Measurements from ENCODE around the gene PTPRG. TPM values are rescaled to one million over a fixed set of nuclear protein-coding genes. Genes with fewer than 3 reads are reported as not detected.

The PTPRG gene
- total and polyA plus RNA-seq, 2 experiments from 2014 or later, result 24.4 to 131 TPM

DNA sequence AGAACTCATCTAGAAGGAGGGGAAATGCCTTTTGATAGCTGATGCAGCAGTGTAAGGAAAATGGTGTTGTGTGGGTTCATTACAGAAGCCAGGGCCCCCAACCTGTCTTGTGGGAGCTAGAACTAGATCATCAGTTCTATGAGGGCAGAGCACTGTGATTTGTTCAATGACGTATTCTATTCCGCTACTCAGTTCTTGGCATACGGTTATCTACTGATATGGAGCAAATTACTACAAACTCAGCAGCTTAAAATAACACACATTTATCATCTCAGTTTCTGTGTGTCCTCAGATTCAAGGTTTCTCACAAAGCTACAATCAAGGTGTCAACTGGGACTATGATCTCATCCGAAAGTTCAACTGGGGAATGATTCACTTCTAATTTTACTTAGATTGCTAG, 561.4 kb downstream of the PTPRG start:
- no peak overlapping the region for H3K27ac ChIP-seq (ENCODE audit: low read depth)
- H3K79me2 ChIP-seq (replicated peaks; ENCODE audit: insufficient read depth), result 0 out of 2 replicates have a peak, but pooled peaks cover 7% of the 10 kb centered on the region
- H3K27me3 ChIP-seq (ENCODE audit: insufficient read depth), result no peaks in the 10 kb centered on the region
- H3K36me3 Mint-ChIP-seq (ENCODE audit: low read depth), result peaks cover 17% of the 10 kb centered on the region; the same call in 2 of the 3 replicates
- H2AFZ ChIP-seq, result no peak overlapping the region
- H3K36me3 ChIP-seq (ENCODE audit: insufficient read depth), result no peaks in the 10 kb centered on the region
- DNase-seq (ENCODE audit: low spot score) (no peak), ATAC-seq (no peak)
- H4K20me1 ChIP-seq (replicated peaks; ENCODE audit: insufficient read depth), result no peaks in the 10 kb centered on the region; the same call in none of the 2 replicates
- no peaks in the 10 kb centered on the region for H3K9me2 ChIP-seq (ENCODE audit: insufficient read depth)
- H3K4me1 ChIP-seq (ENCODE audit: insufficient read depth), result no peaks in the 10 kb centered on the region; the same call in 1 of the 2 replicates
- H3K4me2 ChIP-seq, result no peak overlapping the region
- H3K27ac Mint-ChIP-seq, result no peak overlapping the region
- H3K9me3 Mint-ChIP-seq, result peaks cover 2% of the 10 kb centered on the region; the same call in 1 of the 3 replicates
- H3F3A ChIP-seq (replicated peaks; ENCODE audit: low read depth), result 0 out of 2 replicates have a peak, but pooled peaks cover 3% of the 10 kb centered on the region
- H3K4me3 Mint-ChIP-seq, result no peak overlapping the region
- no peak overlapping the region for H3K4me3 ChIP-seq
- H3K4me1 Mint-ChIP-seq, result peaks cover 18% of the 10 kb centered on the region
- peaks cover 3% of the 10 kb centered on the region for H3K27me3 Mint-ChIP-seq (ENCODE audit: insufficient read depth, low read depth, poor library complexity)
- TF ChIP-seq, protein P1, sequence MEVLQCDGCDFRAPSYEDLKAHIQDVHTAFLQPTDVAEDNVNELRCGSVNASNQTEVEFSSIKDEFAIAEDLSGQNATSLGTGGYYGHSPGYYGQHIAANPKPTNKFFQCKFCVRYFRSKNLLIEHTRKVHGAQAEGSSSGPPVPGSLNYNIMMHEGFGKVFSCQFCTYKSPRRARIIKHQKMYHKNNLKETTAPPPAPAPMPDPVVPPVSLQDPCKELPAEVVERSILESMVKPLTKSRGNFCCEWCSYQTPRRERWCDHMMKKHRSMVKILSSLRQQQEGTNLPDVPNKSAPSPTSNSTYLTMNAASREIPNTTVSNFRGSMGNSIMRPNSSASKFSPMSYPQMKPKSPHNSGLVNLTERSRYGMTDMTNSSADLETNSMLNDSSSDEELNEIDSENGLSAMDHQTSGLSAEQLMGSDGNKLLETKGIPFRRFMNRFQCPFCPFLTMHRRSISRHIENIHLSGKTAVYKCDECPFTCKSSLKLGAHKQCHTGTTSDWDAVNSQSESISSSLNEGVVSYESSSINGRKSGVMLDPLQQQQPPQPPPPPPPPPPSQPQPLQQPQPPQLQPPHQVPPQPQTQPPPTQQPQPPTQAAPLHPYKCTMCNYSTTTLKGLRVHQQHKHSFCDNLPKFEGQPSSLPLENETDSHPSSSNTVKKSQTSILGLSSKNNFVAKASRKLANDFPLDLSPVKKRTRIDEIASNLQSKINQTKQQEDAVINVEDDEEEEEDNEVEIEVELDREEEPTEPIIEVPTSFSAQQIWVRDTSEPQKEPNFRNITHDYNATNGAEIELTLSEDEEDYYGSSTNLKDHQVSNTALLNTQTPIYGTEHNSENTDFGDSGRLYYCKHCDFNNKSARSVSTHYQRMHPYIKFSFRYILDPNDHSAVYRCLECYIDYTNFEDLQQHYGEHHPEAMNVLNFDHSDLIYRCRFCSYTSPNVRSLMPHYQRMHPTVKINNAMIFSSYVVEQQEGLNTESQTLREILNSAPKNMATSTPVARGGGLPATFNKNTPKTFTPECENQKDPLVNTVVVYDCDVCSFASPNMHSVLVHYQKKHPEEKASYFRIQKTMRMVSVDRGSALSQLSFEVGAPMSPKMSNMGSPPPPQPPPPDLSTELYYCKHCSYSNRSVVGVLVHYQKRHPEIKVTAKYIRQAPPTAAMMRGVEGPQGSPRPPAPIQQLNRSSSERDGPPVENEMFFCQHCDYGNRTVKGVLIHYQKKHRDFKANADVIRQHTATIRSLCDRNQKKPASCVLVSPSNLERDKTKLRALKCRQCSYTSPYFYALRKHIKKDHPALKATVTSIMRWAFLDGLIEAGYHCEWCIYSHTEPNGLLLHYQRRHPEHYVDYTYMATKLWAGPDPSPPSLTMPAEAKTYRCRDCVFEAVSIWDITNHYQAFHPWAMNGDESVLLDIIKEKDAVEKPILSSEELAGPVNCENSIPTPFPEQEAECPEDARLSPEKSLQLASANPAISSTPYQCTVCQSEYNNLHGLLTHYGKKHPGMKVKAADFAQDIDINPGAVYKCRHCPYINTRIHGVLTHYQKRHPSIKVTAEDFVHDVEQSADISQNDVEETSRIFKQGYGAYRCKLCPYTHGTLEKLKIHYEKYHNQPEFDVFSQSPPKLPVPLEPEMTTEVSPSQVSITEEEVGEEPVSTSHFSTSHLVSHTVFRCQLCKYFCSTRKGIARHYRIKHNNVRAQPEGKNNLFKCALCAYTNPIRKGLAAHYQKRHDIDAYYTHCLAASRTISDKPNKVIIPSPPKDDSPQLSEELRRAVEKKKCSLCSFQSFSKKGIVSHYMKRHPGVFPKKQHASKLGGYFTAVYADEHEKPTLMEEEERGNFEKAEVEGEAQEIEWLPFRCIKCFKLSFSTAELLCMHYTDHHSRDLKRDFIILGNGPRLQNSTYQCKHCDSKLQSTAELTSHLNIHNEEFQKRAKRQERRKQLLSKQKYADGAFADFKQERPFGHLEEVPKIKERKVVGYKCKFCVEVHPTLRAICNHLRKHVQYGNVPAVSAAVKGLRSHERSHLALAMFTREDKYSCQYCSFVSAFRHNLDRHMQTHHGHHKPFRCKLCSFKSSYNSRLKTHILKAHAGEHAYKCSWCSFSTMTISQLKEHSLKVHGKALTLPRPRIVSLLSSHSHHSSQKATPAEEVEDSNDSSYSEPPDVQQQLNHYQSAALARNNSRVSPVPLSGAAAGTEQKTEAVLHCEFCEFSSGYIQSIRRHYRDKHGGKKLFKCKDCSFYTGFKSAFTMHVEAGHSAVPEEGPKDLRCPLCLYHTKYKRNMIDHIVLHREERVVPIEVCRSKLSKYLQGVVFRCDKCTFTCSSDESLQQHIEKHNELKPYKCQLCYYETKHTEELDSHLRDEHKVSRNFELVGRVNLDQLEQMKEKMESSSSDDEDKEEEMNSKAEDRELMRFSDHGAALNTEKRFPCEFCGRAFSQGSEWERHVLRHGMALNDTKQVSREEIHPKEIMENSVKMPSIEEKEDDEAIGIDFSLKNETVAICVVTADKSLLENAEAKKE (CRISPR knock-in tag; IDR thresholded peaks at IDR 0.05), result no peak
- TF ChIP-seq ETS1 (IDR thresholded peaks at IDR 0.05), result no peak
- no peak for TF ChIP-seq ZNF114 (CRISPR knock-in tag; IDR thresholded peaks at IDR 0.05)
- TF ChIP-seq POLR2AphosphoS5 (IDR thresholded peaks at IDR 0.05; ENCODE audit: low read depth), result no peak
- no peak for TF ChIP-seq ZNF331 (CRISPR knock-in tag; IDR thresholded peaks at IDR 0.05; ENCODE audit: low read depth)
- no peak for TF ChIP-seq REST (IDR thresholded peaks at IDR 0.05; ENCODE audit: unreplicated experiment)
- TF ChIP-seq CREB1 (CRISPR knock-in tag; IDR thresholded peaks at IDR 0.05; ENCODE audit: low read depth), result no peak
- no peak for TF ChIP-seq STAT1 (IDR thresholded peaks at IDR 0.05; ENCODE audit: unreplicated experiment)
- no peak for TF ChIP-seq JUNB (IDR thresholded peaks at IDR 0.05; ENCODE audit: unreplicated experiment)
- no peak for TF ChIP-seq EZH2 (IDR thresholded peaks at IDR 0.05; ENCODE audit: low read depth, unreplicated experiment)
- no peak for TF ChIP-seq CTCF (conservative IDR thresholded peaks at IDR 0.05; ENCODE audit: low read depth in 2 of 2)
- no peak for TF ChIP-seq EZH2phosphoT487 (IDR thresholded peaks at IDR 0.05; ENCODE audit: unreplicated experiment)
- no peak for TF ChIP-seq NANOG (IDR thresholded peaks at IDR 0.05; ENCODE audit: borderline replicate concordance)

Measured in GM23338 (cell line).